ENCODE data around the gene ZFPM1.

ZFPM1 gene

GRCh38 chr16:88460496-88461330, 7.6 kb downstream of the ZFPM1 start:
- no peak for DNase-seq (ENCODE audit: low read depth)
- TF ChIP-seq CTCF (IDR thresholded peaks at IDR 0.05; ENCODE audit: control insufficient read depth, extremely low read depth, insufficient read depth): no peak
- no peak overlapping the region for H3K4me3 ChIP-seq (ENCODE audit: low read depth, low read length)

GRCh38 chr16:88461331-88462269, 8.5 kb downstream of the ZFPM1 start:
- TF ChIP-seq CTCF (IDR thresholded peaks at IDR 0.05; ENCODE audit: control insufficient read depth, extremely low read depth, insufficient read depth): no peak
- no peak overlapping the region for H3K4me3 ChIP-seq (ENCODE audit: low read depth, low read length)
- no peak for DNase-seq (ENCODE audit: low read depth)

- no peak for DNase-seq (ENCODE audit: low read depth)
- no peak for TF ChIP-seq CTCF (IDR thresholded peaks at IDR 0.05; ENCODE audit: control insufficient read depth, extremely low read depth, insufficient read depth)
- H3K4me3 ChIP-seq (ENCODE audit: low read depth, low read length): no peak overlapping the region
Observed at GRCh38 chr16:88462396-88462795, 9.3 kb downstream of the ZFPM1 start.

GRCh38 chr16:88463411-88463810, 10.3 kb downstream of the ZFPM1 start:
- no peak for DNase-seq (ENCODE audit: low read depth)
- H3K4me3 ChIP-seq (ENCODE audit: low read depth, low read length): no peak overlapping the region
- no peak for TF ChIP-seq CTCF (IDR thresholded peaks at IDR 0.05; ENCODE audit: control insufficient read depth, extremely low read depth, insufficient read depth)

GRCh38 chr16:88464447-88465318, 11.6 kb downstream of the ZFPM1 start:
- TF ChIP-seq CTCF (IDR thresholded peaks at IDR 0.05; ENCODE audit: control insufficient read depth, extremely low read depth, insufficient read depth): no peak

GRCh38 chr16:88465387-88465983, 12.4 kb downstream of the ZFPM1 start:
- H3K4me3 ChIP-seq (ENCODE audit: low read depth, low read length): no peak overlapping the region
- no peak for DNase-seq (ENCODE audit: low read depth)
- TF ChIP-seq CTCF (IDR thresholded peaks at IDR 0.05; ENCODE audit: control insufficient read depth, extremely low read depth, insufficient read depth): no peak

More at GRCh38 chr16:88464447-88465318, 11.6 kb downstream of the ZFPM1 start:
- H3K4me3 ChIP-seq (ENCODE audit: low read depth, low read length): no peak overlapping the region
- no peak for DNase-seq (ENCODE audit: low read depth)

Data from LNCaP clone FGC (cell line).